Esophagus muscularis mucosa (tissue), 3 donors: ENCODE data around the gene SLC22A16.

Experiments used
- EP300 ChIP-seq: sonication (generic); formaldehyde crosslinking; IDR thresholded peaks from one replicate; pipeline ENCODE4 v1.6.1; 2017; ENCODE audit warnings: antibody characterized with exemption
- TF ChIP-seq, protein P1 (sequence below), 3 experiments: fragments of 200-600 bp in 2 of 3; fragments of 450-650 bp in 1 of 3; sonication (generic) in 2 of 3; IDR thresholded peaks; one replicate each; pipeline ENCODE4 v1.5.1; 2017 to 2019; ENCODE audit warnings: antibody characterized with exemption in 3 of 3, mild to moderate bottlenecking in 2 of 3, moderate library complexity in 1 of 3

DNA sequence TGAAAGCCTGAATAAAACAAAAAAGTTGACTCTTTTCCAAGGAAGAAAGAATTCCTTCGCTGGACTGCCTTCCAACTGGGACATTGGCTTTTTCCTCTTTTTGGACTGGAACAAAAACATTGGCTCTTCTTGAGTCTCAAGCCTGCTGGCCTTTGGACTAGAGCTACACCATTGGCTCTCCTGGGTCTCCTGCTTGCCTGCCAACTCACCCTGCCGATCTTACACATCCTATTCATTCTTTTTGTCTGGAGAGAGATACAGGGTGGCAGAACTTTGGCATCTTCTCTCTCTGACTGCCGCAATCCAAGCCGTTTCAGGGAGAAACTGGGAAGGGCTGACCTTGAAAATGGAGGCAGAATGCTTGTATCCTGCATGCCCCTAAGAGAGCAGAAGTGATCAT, 81.2 kb downstream of the SLC22A16 start:
- TF ChIP-seq, protein P1, sequence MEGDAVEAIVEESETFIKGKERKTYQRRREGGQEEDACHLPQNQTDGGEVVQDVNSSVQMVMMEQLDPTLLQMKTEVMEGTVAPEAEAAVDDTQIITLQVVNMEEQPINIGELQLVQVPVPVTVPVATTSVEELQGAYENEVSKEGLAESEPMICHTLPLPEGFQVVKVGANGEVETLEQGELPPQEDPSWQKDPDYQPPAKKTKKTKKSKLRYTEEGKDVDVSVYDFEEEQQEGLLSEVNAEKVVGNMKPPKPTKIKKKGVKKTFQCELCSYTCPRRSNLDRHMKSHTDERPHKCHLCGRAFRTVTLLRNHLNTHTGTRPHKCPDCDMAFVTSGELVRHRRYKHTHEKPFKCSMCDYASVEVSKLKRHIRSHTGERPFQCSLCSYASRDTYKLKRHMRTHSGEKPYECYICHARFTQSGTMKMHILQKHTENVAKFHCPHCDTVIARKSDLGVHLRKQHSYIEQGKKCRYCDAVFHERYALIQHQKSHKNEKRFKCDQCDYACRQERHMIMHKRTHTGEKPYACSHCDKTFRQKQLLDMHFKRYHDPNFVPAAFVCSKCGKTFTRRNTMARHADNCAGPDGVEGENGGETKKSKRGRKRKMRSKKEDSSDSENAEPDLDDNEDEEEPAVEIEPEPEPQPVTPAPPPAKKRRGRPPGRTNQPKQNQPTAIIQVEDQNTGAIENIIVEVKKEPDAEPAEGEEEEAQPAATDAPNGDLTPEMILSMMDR (IDR thresholded peaks at IDR 0.05) = no peak
- TF ChIP-seq EP300 = no peak
